Gastroesophageal sphincter (tissue), 3 donors: Measurements from ENCODE around the gene HS3ST6.

Experiments
- CTCF ChIP-seq, 4 experiments: fragments of 200-600 bp in 2 of 4; fragments of 450-650 bp in 2 of 4; sonication (generic) in 1 of 4; IDR thresholded peaks; one replicate each; pipeline ENCODE4 v1.5.1; 2017 to 2019; ENCODE audit warnings: antibody characterized with exemption in 4 of 4, mild to moderate bottlenecking in 2 of 4, moderate library complexity in 2 of 4
- EP300 ChIP-seq: sonication (generic); formaldehyde crosslinking; IDR thresholded peaks from one replicate; pipeline ENCODE4 v1.6.1; 2017; ENCODE audit warnings: antibody characterized with exemption, mild to moderate bottlenecking
- POLR2A ChIP-seq, 2 donors: fragments of 450-650 bp; IDR thresholded peaks; one replicate each; pipeline ENCODE4 v1.6.1; 2017; ENCODE audit warnings: antibody characterized with exemption in 2 of 2, mild to moderate bottlenecking in 2 of 2, moderate library complexity in 1 of 2

- TF ChIP-seq CTCF (IDR thresholded peaks at IDR 0.05), result no peak
- no peak for TF ChIP-seq POLR2A (IDR thresholded peaks at IDR 0.05)
- TF ChIP-seq EP300, result no peak
Measured at GRCh38 chr16:1916640-1916990, 1.6 kb downstream of the HS3ST6 start.
